GM19463 (cell line): ENCODE data around the gene ITPR2.
"Not testable (repeated sequence)": the region's sequence is repeated elsewhere in the genome, so short reads cannot be mapped to it uniquely, and the experiment has no call there.

ENCODE experiments used
- ATAC-seq: cut with Tn5 transposase; IDR thresholded peaks from one replicate; pipeline ENCODE4 v1.9.1; 2021; ENCODE audit warnings: mild to moderate bottlenecking, moderate library complexity; ENCODE audit not compliant: unreplicated experiment

Gene ITPR2

DNA sequence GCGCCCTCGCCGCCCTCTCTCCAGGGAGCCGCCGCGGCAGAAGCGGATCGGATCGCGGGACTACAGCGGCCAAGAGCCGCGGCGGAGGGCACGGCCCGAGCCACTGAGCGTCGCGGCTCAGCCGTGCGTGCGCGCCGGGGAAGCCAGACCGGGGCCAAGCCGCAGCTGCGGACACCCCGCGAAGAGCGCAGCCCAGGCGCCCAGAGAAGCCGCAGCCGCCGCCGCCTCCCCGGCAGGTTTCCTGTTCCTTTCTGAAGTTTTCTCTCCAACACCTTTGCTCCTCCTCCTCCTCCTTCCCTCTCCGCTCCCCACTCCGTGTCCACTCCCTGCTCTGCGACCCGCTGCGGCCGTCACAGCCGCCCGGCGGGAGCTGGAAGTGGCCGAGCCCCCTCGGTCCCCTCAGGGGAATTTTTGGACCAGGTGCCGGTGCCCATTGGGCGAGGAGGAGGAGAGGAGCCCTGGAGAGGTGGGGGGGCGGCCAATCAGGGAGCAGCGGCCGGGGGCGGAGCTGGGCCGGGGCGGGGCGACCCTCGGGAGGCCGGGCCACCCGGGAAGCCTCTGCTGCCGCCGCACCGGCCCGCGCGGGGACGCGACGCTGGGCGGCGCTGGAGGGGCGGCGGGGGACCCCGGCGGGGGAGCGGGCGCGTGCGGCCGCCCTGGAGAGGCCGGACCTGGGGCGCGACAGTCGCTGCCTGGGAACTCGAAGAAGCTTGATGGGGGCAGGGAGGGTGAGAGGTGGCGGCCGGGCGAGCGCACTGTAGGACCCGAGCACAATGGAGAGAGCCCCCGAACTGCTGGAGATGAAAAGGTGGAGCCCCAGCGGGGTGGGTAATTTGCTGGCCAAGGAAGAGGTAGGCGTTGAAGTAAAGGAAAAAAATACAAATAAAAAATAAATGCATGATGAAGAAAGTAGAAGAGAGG is at the start of gene ITPR2:
ITPR2 (minus strand) TSS at position 373 of the 921 bp plus-strand sequence. CDS start 413 bp downstream, outside the sequence.
- peak; percentile 68 for ATAC-seq

GRCh38 chr12:26880625-26881024 is 47.6 kb upstream of the ITPR2 start:
- ATAC-seq, result no peak

GRCh38 chr12:26878661-26879119 is 45.7 kb upstream of the ITPR2 start:
- peak; percentile 57 for ATAC-seq

DNA sequence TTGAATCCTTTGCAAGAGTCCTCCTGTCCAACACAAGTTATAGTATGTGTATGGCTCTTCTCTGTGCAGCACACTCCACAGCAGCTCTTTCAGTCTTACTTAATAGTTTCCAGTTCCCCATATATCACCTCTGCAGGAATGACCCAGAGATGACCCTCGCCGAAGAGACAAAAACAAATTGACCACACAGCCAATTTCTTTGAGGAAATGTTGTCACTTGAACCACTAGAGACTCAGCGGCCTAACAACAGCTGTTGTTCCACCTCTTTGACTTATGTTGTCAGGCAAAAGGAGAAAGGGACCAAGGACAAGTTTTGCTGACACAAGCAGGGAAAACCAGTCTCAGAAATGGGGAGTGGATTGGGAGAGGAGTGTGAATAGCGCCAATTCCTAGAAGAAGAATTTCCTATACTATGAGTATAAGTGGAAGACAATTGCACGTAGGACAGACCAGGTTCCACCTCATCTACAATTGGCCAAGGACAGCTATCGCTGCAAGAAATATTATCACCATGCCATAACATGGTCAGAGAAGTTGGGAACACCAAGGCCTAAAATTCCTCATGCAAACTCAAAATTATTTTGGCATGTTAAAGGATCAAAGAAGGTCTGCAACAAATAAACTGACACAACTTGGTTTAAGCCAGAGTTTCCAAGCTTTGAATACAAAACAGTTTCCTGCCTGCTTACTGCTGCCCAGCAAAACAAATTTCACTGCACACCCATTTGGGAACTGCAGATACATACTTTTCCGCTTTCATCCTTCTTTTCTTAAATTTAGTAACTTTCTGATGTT is 41.7 kb upstream of the ITPR2 start:
- peak; percentile 75 for ATAC-seq

DNA sequence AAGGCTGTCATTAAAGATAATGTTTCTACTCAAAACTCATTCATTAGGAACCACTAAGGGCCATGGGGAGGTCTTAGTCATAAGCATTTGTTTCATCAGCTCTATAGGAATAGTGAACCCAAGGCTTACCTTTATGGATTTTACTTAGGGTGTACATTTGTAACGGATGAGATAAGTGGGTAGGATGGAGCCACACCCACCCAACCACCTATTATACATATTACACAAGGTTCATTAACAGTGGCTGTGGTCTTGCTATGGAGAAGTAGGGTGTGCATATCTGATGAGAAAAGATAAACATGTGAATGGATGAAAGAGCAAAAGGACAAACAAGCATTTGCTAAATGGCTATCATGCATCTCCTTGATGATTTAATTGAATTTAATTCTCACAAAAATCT is 39.6 kb upstream of the ITPR2 start:
- ATAC-seq, result no peak

GRCh38 chr12:26871985-26872384 is 39.0 kb upstream of the ITPR2 start:
- ATAC-seq, result no peak

- no peak for ATAC-seq
These were observed 37.8 kb upstream of the ITPR2 start for GRCh38 chr12:26870491-26871419.

DNA sequence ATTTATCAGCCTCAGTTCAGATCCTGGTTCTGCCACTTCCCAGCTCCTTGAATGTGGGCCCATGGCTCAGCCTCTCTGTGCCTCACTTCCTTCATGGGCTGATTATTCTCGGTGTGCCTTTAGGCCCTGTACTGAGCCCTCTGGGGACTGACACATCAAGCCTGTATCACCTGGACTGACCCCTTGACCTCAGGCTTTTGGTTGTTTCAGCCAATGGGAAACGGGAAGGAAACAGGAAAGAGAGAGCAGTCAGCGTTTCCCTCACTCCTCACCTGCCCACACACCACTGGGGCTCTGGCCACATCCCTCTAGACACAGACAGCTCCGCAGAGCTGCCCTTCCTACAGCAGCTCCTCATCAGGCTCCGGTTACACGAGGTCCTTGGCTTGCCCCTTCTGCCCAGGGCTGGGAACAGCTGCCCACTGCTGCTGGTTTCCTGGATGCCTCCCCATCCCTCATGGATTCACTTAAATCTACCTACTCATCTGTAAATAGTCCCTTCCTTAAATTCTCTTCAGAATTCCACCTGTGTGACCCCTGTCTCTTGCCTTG is 37.0 kb upstream of the ITPR2 start:
- ATAC-seq, result no peak

DNA sequence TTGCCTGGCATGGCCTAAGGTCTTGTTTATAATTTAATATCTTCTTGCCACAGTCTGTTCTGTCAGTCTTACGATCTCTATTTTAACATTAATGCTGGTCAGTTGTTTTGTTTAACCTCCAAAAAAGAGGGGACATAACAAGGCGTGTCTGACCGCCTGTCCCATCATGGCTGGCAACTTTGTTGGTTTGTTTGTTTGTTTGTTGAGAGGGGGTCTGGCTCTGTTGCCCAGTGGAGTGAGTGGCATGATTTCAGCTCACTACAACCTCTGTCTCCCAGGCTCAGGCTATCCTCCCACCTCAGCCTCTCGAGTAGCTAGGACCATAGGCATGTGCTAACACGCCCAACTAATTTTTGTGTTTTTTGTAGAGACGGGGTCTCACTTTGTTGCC is 36.1 kb upstream of the ITPR2 start:
- no peak for ATAC-seq

DNA sequence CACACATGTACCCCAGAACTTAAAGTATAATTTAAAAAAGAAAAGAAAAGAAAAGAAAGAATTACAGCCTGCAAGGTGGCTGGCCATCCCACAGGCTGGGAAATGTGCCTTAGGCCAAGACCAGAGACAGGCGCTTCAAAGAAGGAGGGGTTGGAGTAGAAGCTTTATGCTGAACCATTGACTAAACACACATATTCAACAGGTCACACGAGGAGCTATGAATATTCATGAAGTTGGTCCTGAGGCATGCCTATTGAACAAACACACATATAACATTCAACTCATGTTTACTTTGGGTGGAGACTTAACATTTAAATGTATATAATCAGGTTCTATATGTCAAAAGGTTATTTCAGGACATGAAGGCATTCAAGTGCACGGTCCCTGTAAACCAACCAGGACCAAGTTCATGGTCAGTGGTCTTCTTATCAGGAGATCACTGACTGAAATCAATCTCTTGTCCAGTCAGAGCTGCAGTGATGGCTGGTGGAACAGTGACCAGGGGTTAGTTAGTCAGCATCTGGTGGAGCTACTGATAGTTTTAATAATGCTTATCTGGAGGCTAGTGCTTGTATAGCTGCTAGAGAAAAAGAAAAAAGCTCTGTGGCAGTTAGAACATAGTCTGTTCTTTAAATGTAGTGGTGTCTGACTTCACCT is 35.6 kb upstream of the ITPR2 start:
- no peak for ATAC-seq

GRCh38 chr12:26867080-26867479 is 34.1 kb upstream of the ITPR2 start:
- ATAC-seq, result peak; percentile 78

DNA sequence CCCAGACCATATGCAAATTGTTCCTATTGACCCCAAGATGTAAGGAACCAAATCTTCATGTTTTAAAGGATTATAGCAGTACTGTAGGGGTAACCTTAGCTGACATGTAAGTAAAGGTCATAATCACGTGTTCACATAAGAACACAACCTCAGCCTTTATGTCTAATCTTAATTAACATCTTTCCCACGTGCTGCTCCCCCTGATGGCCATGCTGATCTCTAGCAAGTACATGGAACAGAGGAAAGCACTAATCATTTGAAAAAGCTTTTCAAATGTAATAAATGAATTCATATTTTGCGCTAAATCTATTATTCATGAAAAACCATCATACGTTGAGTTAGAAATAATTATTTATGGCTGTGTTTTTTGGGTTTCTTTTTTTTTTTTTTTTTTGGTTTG is 30.5 kb upstream of the ITPR2 start:
- no peak for ATAC-seq

GRCh38 chr12:26862787-26863186 is 29.8 kb upstream of the ITPR2 start:
- not testable (repeated sequence) for ATAC-seq

DNA sequence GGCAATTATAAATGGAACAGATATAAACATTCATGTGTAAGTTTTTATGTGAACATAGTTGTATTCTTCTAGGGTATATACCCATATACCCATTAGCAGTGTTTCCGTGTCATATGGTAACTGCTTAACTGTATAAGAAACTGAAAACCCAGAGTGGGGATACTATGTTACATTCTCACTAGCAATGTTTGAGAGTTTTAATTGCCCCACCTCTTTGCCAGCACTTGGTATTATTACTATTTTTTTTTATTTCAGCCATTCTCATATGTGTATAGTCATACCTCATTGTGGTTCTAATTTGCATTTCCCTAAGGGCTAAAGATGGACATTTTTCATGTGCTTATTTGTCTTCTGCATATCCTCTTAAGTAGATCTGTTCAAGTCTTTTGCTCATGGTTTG is 28.7 kb upstream of the ITPR2 start:
- ATAC-seq, result no peak

- ATAC-seq, result no peak
These were observed 24.6 kb upstream of the ITPR2 start for GRCh38 chr12:26857465-26858176.

- ATAC-seq, result no peak
These were observed 22.3 kb upstream of the ITPR2 start for GRCh38 chr12:26855337-26855736.

DNA sequence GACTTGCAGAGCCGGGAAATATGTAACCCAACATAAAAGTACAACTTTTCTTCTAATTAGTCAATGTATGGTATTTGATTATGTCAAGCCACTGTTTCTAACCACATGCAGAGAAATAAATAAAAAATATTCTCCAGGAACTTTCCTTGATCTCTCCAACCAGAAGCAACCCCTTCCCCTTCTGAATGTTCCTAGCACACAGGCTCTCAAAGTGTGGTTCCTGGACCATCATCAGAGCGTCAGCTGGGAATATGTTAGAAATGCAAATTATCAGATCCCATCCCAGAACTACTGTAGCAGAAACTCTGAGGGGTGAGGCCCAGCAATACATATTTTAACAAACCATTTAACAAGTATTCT is 21.0 kb upstream of the ITPR2 start:
- ATAC-seq, result no peak

DNA sequence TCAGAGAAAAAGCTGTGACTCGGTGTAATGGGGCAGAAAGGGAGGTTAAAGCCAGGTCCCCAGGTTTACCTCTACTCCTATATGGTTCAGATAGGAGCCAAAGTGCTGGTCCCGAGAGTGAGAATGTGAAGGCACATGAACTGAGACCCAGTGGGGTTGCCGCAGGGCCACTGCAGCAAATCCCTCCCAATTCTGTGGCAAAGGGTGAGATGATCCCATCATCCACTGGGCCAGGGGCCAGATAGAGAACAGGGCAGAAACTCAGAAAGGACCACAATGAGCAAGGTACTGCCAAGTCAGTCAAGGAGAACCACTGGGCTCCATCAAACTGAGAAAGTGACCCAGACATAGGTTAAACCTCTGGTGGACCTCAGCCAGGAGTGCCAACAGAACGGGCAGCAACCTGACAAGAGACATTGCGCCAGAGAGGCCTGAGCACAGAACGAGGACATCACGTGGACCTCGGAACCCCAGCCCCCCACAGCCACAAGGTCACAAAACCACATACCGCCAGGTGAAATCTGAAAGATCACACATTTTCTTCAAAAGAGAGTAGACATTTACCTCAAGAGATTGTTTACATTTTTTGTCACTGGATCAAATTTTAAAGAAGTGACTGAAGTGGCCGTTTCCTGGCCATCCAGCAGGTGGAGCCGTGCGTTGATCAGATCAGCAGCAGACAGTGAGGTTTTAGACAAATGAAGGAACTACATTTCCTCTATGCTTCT is 20.5 kb upstream of the ITPR2 start:
- peak; percentile 58 for ATAC-seq
